Adrenal gland (tissue), 5 donors: ENCODE results near the gene MUC5B.

Experiments used
- CTCF ChIP-seq, 6 experiments: fragments of 450-650 bp in 4 of 6; fragments of 200-600 bp in 2 of 6; sonication (generic) in 1 of 6; IDR thresholded peaks; 1 replicate in 5 of 6; 2 replicates in 1 of 6; pipeline versions ENCODE4 v1.5.1 to v1.8.0; 2016 to 2021; ENCODE audit warnings: antibody characterized with exemption in 6 of 6, mild to moderate bottlenecking in 2 of 6, moderate library complexity in 1 of 6
- POLR2A ChIP-seq, 2 donors: fragments of 450-650 bp; IDR thresholded peaks; one replicate each; pipeline ENCODE4 v1.6.1; 2017; ENCODE audit warnings: antibody characterized with exemption in 2 of 2, mild to moderate bottlenecking in 2 of 2, moderate library complexity in 1 of 2
- donor health status: DM: no; HTN: no; CAD: no.

GRCh38 chr11:1259561-1259960, 36.7 kb downstream of the MUC5B start:
- TF ChIP-seq CTCF (IDR thresholded peaks at IDR 0.05) (no peak), POLR2A (IDR thresholded peaks at IDR 0.05) (no peak)
